ENCODE data around the gene ST6GAL1.
"Not testable (repeated sequence)": the region's sequence is repeated elsewhere in the genome, so short reads cannot be mapped to it uniquely, and the experiment has no call there.

ST6GAL1 gene

DNA sequence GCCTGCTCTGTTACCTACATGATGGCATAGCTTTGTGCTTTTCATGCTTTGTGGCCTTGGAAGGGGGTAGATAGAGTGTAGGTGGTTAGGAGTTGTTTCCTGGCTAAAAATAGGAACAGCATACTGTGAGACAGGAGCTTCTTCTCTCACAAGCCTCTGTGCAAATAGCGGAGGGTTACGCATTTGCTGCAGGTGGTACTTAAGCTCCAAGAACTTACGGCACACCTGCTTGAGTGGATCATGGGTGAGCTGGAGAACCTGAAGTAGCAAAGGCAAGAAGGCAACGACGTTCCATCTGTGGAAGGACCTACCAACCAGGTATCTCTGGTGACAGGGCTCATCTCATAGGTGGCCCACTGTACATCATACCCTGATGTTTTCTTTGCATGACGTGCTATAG, 66.0 kb downstream of the ST6GAL1 start:
- no peak for DNase-seq

DNA sequence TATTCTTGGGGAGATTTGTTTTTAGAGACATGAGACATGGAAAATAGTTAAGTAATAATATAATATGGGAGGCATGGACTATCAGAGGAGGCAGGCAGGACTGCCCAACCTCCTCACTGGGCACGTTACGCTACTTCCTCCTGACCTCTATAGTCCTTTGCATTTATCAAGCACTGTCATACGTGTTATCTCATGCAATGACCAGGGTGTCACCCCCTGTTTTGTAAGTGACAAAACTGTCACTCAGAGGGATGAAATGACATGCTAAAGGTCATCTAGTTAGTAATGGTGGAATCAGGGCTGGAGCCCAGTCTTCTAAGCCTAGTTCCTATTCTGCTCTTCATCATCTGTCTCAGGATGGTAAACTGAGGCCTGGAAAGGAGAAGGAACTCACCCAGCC, 66.7 kb downstream of the ST6GAL1 start:
- no peak for DNase-seq

DNA sequence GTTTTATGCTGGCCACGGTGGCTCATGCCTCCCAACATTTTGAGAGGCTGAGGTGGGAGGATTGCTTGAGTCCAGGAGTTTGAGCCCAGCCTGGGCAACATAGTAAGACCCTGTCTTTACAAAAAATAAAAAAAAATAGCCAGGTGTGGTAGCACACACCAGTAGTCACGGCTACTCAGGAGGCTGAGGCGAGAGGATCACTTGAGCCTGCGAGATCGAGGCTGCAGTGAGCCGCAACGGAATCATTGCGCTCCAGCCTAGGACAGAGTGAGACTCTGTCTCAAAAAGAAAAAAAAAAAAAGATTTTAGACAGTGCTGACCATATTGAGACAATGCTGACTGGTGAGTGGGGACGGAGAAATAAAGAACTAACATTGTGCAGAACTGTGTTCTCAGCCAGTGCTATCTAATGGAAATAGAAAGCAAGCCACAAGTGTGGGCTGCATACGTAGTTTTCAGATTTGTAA, 67.2 kb downstream of the ST6GAL1 start:
- DNase-seq, result no peak

DNA sequence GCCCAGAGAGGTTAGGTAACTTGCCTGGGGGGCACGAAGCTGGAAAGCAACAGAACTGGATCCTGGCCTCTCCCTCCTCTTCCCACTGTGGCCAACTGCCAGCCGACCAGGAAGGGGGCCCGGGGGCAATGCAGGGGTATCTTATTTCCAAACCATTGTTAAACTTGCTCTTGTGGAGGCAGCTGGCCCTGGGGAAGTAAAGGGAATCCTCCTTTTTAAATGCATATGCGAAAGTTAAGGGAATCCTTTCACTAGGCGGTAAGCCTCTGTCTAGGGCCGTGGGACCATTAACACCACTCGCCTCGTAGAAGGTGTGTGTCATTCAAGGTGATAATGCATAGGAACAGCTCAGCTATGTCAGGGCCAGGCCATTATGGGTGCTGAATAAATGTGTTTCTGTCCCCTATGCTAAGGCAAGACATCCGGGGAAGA, 68.6 kb downstream of the ST6GAL1 start:
- DNase-seq, result no peak

DNA sequence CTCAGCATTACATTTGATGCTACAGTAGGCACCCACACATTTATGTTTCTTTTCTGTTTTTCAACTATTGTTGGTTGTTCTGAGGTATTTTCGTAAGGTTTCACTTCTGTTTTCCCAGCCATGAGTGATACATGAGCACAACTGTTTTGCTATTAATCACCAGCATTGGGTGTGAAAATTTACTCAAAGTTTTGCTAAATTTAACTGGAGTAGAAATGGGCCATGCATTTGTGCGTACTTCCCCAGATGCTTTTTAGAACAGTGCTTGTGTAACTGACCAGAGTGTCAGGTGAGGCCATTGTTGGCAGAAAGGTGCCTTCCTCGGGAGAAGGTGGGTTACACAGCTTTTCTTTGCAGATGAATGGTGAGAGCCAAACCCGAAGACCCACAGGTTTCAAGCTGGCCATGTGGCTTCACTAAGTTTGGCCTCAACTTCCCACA, 70.4 kb downstream of the ST6GAL1 start:
- no peak for DNase-seq

DNA sequence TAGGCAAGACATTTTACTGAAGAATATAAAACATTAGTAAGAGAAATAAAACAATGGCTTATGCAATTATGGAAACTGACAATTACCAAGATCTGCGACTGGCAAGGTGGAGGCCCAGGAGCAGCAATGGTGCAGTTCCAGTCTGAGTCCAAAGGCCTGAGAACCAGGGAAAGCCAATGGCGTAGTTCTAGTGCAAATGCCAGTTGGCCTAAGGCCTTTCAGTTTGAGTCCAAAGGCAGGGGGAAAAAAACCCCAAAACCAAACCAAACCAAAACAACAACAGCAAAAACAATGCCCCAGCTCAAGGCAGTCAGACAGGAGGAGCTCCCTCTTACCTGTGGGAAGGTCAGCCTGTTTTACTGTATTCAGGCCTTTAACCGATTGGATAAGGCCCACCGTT, 72.6 kb downstream of the ST6GAL1 start:
- no peak for DNase-seq

DNA sequence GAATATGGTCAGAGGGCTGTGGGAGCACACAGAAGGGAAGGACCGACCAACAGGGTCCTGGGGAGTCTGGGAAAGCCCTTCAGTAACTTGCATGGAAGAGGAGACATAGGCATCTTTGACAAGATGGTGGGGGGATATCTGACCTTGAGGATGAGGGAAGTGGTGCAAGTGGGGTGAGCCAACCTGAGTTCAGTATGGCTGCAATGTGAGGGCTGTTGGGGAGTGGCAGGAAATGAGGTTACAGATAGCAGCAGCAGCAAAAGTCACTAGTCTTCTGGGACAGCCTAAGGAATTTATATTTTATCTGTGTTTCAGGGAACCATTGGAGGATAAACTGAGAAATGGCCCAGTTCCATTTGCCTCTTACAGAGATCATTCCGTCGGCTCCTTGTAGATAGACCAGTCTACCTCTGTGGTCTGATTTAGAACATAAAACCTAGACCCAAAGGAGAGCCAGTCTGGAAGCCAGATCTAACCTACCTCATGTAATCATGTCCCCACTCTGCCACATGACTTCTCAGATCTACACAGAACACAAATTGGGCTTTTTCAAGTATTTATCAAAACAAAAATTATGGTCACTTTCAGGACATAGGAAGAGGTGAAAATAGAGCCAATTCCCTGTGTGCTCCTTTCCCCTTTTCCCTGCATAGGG, 75.6 kb downstream of the ST6GAL1 start:
- no peak for DNase-seq

DNA sequence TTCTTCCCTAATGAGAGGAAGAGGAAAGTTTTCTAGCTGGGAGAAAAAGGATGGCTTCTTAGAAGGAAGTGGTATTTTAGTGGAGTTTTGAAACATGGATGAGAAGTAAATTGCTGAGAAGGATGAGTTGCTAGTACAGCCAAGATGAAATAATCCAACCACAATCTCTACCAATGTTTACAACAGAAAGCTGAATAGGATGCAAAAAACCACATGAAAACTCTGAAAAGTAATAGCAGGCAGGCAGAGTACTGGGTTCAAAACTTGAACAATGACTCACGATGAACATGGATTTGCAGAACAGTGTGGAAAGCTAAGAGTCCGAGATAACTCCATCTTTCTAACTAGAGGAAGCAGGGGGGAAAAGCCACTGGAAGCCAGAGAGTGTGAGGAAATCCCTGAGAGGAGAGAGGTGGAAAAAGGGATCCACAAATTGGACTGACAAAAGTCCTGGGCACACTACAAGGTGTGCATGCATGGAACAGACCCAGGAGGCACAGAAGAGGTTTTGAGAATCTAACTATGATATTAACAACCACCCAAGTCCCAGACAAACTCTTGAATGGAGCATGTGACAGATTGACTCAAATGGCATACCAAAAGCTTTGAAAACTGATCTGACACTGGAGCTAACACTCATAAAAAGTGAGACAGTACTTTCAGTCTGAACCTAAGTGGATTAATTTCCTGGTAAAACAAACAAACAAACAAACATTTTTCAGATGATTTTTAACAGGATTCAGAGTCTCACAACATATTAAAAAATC, 76.7 kb downstream of the ST6GAL1 start:
- no peak for DNase-seq

DNA sequence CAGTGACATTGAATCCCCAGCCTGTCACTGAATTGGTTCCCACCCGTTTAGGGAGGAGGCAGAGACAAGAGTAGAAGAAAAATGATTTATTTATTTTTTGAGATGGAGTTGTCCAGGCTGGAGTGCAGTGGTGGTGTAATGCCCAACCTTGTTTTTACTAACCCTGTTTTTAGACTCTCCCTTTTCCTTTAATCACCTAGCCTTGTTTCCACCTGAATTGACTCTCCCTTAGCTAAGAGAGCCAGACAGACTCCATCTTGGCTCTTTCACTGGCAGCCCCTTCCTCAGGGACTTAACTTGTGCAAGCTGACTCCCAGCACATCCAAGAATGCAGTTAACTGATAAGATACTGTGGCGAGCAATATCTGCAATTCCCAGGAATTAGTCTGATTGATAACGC, 80.1 kb downstream of the ST6GAL1 start:
- DNase-seq, result not testable (repeated sequence)

DNA sequence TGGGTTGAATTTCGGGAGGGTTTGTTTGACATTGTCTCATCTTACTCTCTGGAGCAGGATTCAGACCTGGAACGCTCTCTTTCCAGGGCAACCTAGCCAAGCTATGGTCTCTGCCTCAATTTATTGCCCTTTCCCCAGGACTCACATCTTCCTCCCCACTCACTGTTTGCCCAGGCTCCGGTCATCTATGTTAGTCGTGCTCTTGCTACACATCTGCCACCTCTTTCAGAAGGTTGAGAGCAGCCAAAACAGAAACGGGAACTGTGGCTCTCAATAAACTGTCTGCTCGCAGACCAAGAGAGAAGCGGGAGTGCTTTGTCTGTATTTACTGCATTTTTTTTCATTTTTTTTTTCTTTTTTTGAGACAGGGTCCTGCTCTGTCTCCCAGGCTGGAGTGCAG, 81.6 kb downstream of the ST6GAL1 start:
- DNase-seq, result no peak

DNA sequence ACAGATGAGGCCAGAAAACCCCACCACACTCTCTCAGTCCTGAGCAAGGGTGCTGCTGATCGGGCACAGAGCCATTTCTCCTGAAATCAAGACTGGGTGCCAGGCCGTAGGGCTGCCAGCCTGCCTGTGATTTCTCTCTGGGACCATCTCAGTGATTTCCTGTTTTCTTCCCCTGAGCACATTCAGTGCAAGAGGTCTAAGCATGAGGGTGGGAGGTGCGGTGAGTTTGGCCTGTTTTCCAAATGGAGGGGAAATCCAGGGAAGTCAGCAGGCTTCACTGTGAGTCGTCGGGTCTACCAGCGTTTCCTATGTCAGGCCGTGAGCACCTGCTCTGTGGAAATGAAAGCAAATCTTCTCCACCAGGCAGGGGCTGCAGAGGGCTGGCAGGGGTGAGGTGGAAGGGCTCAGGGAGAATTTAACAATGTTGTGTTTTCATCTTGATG, 82.3 kb downstream of the ST6GAL1 start:
- DNase-seq, result no peak

DNA sequence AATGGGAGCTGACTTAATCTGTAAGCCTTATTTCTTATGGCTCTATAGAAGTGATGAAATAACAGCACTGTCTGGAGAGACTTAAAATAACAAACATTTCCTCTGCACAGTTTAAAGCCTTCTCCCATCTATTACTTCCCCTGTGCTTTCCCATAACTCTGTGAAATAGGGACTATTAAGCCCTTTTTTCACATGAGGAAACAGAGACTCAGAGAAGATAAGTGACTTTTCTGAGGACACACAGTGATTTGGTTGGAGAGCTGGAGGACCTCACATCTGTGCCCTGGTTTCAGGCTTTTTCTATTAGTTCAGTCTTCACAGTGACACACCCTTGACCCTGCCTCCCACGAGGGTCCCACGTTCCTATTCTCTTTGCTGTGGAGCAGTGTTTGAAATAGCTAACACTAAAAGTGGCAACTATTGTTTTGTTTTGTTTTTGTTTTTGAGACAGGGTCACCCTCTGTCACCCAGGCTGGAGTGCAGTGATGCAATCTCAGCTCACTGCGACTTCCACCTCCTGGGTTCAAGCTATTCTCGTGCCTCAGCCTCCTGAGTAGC, 82.9 kb downstream of the ST6GAL1 start:
- no peak for DNase-seq

DNA sequence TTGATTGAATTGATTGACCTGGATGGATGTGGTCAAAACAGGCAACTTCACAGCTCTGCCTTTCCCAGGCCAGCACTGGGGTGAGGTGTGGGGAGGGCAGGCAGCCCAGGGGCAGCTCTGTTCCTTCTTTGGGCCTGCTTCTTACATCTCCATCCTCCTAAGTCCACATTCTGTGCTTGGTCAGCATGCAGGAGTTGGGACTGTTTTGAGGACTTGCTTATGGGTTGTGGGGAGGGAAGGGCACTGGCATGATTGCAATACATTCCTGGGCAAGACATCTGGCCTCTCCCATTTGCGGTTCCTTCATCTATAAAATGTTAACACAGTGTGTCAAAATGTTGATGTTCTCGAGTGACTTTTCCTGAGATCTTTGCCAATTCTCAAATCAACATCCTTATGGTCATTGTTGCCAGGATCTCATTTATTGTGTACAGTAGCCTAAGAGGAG, 84.1 kb downstream of the ST6GAL1 start:
- no peak for DNase-seq

DNA sequence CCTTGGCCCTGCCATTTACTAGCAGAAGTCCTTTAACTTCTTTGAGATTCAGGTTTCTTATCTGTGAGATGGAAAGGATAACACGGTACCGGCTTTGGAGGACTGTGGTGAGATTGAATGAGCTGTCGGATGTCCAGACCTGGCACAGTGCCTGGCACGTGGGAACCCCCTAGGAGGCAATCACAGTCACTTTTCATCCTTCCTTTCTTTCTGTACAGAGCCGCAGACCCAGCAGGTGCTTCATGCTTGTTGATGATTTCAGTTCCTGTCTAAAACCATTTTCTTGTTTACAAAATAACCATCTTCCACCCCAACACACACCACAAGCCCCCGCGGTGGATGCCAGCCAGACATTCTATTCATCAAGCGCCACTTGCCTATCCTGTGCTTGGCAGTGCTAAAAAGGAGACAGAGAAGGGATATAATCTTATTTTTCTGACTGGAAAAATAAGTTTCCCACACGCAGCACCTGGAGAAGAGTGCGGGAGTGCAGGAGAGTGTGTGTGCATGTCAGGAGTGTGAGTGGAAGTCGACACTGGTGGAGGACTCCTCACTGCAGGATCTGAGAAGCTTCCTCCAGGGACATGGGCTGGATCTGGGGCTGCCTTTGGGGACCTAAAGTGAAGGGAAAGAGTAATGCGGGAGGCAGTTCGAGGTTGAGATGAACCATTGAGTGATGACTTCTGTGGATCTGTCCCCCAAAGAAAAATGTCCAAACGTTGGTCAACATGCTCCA, 85.7 kb downstream of the ST6GAL1 start:
- DNase-seq, result no peak

DNA sequence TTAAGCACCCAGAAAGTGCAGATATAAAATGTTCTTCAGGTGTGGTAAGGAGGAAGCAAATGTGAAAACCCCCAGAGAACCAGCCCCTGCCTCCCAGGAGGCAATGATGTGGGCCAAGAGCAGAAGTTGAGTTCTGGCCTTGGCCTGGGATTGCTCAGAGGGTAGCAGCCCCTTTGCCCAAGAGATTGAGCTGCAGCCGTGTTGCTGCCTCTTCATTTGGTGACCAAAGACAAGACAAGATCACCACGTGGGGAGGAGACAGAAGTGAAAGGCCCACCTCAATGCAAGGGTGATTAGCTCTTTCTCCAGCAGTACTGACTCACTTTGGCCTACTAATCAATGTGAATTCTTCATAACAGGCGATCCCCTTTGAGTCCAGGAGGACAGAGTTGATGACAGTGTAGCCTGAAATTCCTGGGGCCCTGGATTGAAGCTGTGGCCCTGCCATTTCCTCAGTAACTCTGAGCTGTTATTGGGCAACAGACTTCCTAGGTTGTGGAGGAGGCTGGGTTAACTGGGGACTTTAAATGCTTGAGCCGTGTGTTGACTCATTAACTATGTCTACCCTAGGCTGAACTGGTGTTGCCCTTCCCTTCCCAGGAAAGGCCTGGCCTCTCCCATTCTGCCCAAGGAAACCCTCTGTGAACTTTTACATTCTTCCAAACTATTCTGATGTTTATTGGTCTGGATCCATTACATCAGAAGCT, 86.5 kb downstream of the ST6GAL1 start:
- DNase-seq, result no peak

DNA sequence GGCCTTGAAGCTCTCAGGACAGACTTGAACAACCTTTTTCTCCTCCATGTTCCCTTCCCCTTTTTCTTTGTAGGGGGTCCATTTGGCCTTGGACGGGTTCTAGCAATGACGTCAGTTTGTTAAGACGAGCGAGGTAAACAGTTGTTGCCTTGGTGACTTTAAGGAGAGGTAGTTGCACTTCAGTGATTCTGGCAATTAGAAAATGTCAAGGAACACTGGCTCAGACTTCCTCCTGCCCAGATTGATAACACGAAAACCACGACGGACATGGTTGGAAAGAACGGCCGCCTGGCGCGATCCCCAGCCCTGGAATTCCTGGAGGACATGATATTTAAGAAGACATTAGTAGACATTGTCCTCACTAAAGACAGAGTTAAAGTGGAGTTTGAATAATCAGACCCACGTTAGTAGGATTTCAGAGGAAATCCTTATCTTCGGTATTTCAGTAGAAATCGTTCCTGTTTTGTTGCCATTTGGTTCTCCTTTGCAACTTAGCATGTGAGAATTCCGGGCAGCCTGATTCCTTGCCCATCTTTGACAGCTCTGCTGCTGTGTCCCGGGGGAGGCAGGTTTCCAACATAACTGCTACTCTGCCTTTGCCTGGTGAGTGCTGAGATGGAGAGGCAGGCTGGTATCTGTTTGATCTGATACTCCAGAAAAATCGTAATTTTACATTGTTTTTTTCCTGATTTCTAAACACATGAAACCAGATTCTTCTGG, 87.3 kb downstream of the ST6GAL1 start:
- no peak for DNase-seq

DNA sequence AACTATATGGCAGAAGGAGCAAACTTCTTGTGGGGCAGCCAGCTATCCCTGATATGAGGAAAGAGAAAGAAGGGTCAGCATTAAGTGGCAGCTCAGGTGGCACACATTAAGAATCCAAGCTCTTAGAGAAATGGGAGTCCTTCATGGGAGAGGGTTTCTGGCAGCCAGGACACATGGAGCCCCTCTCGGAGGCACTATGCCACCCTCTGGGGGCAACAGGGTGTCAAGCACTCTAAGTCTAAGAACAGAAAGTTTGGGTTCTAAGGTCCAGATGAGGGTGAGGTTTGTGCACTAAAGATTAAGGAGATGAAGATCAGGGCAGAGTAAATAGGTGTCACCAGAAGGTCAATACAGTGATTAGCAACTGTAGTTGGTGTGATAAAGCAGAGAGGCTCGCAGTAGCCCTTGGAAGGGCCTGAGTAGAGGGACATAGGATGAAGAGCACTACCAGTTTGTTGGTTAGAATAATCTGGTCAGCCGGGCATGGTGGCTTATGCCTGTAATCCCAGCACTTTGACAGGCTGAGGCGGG, 89.3 kb downstream of the ST6GAL1 start:
- DNase-seq, result no peak

DNA sequence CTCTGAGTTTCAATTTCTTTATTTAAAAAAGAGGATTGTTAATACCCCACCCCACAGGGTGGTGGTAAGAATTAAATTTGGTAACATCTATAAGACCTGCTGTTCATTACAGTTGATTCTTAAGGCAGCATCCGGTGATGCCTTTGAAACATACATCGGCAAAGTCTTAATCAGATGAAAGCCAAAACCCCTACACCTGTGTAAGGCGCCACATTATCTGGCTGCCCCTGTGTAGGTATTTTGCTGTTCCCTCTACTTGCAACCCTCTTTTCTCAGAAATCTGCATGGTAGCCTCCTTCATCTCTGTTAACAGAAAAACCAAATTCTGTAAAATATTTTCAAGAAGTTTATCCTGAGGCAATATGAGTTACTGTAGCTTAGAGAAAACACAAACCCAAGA, 90.0 kb downstream of the ST6GAL1 start:
- no peak for DNase-seq

DNA sequence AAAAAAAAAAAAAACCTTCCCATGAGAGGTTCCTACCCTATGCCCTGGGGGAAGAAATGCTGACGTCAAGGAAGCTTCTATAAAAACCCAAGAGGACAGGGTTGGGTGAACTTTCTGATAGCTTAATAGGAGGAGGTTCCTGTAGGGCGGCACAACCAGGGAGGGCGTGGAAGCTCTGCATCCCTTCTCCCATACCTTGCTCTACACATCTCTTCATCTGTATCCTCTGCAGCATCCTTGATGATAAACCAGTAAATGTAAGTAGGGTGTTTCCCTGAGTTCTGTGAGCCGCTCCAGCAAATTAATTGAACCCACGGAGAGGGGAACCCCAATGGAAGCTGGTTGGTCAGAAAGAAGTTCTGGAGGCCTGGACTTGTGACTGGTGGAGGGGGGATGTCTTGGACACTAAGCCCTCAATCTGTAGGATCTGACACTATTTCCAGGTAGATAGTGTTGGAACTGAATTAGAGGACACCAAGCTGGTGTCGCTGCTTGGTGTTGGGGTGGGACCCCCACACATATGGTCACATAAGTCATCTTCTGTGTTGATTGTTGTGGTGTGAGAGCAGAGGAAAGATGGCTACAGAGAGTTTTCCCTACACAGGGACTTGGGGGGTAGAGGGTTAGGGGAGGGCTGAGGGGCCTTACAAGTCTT, 91.5 kb downstream of the ST6GAL1 start:
- no peak for DNase-seq

DNA sequence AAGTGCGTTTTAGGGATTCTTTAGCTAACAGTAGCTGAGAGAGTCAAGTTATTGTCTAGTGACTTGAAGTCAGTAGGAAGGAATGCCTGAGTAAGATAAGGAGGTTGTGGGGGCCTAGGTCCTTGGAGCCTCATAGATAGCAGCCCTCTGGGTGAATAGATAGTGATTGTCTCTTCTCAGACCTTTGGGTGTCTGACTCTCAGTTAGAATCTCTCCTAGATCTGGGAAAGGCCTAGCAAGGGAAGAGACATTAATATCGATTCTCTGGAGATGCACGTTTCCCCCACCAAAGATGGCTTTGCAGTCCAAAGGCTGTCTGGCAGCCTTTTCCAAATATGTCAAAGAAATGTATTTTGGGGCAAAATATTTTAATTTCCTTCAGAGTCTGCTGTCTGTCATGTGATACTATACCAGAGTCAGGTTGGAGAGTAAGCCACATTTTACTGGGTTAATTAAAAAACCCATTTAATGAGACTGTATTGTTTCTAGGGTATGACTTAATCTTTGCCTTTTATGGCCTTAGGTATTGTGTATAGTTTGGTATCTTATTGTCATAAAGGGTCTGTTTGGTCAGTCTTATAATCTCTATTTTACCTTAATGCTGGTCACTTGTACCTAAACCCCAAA, 92.2 kb downstream of the ST6GAL1 start:
- DNase-seq, result no peak

DNA sequence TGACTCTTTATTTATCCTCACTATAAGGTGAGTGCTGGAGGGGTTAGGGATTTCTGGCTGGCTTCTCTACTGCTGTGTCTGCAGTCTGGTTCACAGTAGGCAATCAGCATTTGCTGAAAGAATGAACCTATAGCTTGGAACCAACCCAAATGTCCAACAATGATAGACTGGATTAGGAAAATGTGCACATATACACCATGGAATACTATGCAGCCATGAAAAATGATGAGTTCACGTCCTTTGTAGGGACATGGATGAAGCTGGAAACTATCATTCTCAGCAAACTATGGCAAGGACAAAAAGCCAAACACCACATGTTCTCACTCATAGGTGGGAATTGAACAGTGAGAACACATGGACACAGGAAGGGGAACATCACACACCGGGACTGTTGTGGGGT, 93.0 kb downstream of the ST6GAL1 start:
- DNase-seq, result not testable (repeated sequence)
